ENCODE results near the gene BIRC5.
A peak's percentile ranks its signal among the peaks of the same experiment; 100 is the strongest.
"Not testable (repeated sequence)": the region's sequence is repeated elsewhere in the genome, so short reads cannot be mapped to it uniquely, and the experiment has no call there.

Gene BIRC5

DNA sequence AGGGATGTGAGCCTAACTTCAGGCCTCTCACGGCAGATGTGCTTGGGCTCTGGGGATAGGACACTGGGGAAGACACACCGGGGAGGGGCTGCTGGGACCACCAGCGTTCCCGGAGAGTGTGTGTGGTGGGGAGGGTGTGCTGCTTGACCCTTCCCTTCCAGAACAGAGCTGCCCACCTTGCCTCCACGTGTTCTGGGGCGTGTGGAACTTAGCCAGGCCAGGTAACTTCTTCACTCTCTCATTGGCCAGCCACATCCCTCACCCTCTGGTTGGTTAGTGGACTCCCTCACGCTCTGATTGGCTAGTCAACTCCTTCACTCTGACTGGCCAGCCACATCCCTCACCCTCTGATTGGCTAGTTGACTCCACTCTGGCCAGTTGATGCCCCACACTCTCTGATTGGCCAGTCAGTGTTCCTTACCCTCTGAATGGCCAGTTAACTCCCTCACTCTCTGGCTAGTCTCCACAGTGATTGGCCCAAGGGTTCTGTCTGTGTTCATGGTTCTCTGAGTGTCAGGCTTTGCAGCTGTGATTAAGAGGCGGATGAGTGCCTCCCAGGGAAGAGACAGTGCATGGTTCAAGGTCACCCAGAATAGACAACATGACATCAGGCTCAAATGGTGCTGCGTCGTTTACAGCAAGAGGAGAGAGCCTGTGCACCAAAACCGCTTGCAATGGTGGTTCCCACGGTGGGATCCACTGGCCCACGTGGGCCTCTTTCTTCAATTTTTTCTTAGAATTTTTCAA lies 27.4 kb downstream of the BIRC5 start:
- DNase-seq = peak; percentile 30

- no peak for DNase-seq
Observed at GRCh38 chr17:78242024-78242742, 28.1 kb downstream of the BIRC5 start.

DNA sequence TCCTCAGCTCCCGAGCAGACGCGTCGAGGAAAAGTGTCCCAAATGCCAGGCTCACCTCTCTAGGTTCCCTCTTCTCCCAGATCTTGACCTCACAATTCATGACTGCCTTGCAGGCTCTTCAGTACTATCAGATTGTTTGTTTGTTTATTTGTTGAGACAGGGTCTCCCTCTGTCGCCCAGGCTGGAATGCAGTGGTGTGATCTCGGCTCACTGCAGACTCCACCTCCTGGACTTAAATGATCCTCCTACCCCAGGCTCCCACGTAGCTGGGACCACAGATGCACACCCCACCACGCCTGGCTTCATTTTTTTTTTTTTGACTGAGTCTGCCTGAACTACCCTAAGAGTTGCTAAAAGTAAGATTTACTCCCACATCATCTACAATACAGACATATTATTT lies 33.3 kb downstream of the BIRC5 start:
- DNase-seq = no peak

DNA sequence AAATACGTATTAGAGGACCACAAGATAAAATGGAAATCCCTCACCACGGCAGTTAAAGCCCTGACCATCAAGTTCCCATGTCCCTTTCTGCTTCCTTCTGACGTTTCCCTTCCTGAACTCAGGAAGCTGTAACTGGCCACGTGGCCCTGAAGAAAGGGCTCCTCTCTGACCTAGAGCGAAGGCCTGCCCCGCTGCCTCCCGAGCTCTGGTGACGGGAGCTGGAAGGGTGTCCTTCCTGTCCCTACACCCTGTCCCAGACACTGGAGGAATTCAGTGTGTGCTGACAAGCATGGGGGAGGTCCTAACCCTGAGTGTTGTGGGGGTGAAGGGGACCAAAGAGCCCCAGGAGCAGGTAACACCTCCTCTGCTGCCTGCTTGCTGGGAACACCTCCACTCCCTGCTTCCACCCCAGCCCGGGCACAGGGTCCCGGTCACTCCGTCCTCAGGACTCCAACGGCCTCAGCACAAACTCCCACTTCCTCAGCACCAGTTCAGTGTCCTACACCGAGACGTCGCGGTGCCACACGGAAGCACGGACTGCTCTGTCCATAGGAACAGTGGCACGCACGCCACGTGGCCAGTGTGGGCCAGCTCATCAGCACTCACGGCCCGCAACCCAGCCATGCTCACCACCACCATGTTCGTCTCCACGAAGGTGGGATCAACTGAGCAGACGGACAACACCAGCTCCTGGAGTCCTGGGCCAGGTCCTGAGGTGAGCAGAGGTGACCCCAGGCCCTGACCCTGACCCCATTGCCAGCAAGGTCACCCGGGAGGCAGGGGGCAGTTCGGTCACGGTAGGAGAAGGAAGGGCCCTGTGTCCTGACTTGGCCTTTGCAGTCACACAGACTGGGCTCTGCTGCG lies 34.2 kb downstream of the BIRC5 start:
- DNase-seq = no peak

DNA sequence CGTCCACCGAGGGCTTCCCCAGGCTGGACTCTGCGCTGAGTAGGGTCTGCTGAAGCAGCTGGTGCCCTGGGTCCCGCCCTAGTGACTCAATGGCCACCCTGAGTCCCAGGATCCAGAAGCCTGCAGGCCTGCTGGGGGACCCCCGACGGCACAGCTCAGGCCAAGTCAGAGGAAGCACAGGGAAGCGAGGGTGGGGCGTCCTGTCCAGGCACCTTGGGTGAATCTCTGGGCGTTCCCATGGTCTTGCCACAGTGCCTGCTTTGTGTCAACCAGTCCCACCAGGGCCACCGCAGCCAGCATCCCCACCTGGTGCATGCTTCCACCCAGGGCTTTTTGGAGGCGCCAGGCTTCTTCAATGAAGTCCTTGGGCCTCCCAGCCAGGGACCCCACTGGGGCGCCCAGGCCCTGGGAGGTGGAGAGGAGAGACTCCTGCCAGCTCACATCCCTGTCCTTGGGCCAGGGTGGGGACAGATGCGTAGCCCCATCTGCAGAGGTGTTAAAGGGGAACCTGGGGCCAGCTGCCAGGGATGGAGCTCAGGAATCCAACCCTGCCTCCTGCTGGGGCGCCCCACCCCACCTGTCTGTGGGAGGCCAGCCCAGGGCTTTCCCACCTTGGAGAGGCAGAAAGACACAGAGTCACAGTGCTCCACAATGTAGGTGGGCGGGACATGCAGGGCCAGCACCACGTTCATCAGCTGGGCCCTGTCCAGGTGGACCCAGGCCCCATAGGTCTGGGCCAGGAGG lies 35.2 kb downstream of the BIRC5 start:
- DNase-seq = no peak

DNA sequence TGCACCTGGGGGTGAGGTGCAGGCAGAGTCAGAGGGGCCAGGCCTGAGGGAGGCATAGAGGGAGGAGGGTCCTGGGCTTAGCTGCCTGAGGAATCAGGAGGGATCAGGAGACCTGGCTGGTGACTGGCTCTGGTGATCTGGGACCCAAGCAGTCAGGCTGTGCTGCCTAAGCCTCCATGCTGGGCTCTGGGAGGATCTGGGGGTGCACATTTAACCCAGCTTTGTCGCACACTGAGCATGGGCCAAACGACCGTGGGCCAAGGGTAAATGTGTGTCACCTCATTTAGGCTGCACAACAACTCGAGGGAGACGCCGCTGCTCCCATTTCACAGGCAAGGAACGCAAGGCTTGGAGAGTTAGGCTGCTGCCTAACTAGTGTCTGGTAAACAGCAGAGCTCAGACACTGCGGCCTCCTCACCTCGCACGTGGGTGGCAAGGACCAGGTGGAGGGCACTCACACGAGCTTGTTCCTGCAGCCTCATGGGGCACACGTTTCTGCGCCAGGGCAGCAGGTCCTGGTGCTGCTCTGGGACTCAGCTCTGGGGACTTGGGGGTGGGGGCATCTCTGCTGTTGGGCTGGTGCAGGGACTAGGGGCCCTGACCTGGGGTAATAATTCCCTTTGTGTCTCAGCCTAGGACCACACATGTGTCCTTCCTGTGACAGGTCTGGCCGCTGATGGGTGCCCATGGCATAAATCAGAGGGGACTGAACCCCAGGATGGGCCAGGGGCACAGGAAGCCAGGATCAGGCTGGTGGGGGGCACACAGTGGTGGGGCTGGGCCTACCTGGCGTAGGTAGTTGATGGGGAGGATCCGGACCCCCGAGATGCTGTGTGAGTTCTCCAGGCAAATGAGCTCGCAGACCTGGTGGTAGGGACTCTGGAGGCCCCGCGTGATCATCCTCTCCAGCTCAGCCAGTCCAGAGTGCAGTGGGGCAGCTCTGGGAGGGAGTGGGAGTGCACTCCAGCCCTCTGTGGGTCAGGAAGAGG lies 36.1 kb downstream of the BIRC5 start:
- DNase-seq = no peak

- DNase-seq = peak; percentile 53
Observed at GRCh38 chr17:78250891-78251772, 37.1 kb downstream of the BIRC5 start.

DNA sequence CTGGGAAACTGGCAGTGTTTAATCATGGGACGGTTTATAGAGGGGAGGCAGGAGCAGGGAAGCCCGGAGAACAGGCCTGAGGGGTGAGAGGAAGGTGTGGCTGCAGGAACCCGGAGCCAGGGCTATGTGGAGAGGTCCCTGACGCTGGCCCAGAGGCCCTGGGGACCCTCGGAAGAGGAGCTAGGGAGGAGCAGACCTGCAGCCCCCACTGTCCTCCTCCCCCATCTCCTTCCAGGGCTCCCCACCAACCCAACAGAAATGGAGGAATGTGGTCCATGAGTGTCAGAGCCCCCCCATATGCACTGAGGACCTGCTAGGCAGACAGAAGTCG lies 37.7 kb downstream of the BIRC5 start:
- no peak for DNase-seq

GRCh38 chr17:78252111-78252634 lies 38.1 kb downstream of the BIRC5 start:
- no peak for DNase-seq

DNA sequence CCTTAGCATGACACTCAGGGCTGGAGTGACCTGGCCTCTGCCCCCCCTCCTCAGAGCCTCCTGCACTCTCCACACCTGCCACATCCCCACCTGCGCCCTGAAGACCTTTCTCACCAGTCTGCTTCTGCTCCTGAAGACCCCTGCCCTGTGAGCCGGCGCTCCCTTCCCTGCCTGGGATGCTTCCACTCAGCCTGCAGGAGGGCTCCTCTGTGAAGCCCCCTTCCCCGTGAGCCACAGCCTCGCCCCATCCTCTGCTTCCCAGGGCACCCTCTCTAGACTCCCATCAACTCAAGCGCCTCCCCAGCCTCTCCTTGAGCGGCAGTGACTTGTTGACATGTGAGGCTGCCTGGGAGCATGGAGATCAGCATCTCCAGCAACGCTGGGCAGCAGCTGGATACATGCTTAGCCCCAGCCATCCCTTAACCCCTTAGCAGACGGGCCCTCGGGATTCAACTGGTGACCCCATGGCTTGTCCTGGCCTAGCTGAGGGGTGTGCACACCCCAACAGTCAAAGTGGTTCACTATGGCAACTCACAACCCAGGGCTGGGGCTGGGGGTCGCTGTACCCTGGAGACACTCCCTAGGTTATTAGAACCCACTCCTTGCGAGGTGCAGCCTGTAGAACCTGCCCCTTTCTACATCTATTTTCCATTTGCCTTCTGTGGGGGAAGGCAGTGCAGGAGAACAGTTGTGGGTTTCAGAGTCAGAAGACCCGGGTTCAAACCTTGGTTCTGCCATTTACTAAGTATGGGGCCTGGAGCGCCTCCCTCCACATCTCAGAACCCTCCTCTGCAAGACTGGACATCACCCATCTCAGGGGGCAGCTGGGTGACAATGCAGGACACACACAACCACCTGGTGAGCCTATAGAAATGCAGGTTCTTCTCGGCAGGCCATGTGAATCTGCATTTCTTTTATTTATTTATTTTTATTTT lies 38.9 kb downstream of the BIRC5 start:
- no peak for DNase-seq

DNA sequence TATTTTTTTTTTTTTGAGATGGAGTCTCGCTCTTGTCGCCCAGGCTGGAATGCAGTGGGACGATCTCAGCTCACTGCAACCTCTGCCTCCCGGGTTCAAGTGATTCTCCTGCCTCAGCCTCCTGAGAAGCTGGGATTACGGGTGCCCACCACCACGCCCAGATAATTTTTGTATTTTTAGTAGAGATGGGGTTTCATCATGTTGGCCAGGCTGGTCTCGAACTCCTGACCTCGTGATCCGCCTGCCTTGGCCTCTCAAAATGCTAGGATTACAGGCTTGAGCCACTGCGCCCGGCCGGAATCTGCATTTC lies 39.5 kb downstream of the BIRC5 start:
- DNase-seq = not testable (repeated sequence)

- DNase-seq = peak; percentile 82
Observed at GRCh38 chr17:78253946-78254672, 40.1 kb downstream of the BIRC5 start.

GRCh38 chr17:78255029-78255656 lies 41.1 kb downstream of the BIRC5 start:
- DNase-seq = no peak

- DNase-seq = no peak
Observed at GRCh38 chr17:78255953-78256706, 42.1 kb downstream of the BIRC5 start.

DNA sequence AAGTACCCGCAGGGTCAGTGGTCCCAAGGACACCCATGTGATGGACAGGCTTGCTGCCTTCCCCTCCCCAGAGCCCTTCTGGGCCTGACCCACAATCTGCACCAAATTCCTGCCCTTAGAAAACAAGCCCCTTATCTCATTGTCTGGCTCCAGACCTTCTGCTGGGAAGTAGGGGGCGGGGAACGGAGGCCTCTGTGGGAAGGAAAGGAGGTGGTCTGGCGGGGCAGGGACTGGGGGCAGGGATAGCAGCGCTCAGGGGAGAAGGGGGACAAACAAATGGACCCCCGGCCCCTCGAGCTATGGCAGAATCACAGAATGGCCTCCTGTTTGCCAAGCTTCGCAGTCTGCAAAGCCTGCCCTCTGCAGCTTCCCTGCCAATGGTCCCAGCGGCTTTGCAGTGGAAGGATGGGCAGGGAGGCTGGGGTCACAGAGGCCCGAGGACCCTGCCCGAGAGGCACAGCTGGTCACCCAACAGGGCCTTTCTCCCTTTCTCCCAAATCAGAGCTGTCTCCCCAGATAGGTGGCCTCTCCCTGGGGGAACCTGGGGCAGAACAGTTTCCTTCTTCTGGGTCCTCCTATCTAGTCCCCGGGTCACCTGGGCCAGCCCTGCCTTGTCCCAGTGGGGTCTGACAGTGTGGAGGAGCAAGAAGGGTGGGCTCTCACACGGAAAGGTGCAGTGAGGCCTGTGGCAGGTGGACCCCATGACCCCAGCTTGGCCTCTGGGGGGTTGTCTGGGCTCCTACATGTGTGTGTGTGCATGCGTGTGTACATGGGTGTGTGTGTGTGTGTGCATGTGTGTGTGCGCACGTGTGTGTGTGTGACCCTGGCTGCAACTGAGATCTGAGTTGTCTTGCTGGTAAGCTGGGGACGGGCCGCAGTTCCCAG lies 42.9 kb downstream of the BIRC5 start:
- no peak for DNase-seq

DNA sequence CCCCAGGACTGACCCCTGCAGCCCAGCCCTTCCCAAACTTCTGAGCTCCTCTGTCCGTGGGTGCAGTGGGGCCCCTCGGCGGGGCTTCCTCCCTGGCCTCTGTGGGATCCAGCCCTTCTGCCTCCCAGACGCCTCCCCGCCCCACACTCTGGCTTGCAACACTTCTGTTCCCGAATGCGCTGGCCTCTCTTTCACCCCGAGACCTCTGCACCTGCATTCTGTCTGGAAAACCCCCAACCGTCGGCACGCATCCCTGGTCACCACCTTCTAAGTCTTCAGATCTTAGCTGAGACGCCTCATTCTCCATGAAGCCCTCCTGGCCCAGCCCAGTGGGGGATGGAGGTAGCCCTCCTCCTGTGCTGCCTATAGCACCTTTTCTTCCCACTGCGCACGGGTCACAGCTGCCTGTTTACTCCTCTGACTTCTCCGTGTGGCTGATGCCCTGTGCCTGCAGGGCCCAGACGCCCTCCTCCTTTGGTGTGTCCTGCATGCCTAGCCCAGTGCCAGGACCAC lies 43.8 kb downstream of the BIRC5 start:
- DNase-seq = no peak
